Thymus (tissue), 11 donors: ENCODE results near the gene S100A13. TPM values are rescaled to one million over a fixed set of nuclear protein-coding genes. Genes with fewer than 3 reads are reported as not detected.

Experiments
- DNase-seq, 9 donors: peaks; one replicate each; pipeline ENCODE4 v3.0.0-alpha.2; 2013; ENCODE audit warnings: low spot score in 9 of 9, low read depth in 6 of 9, missing footprints in 1 of 9
- H3K27ac ChIP-seq, 2 donors: one replicate each; pipeline ENCODE4 v1.5.1; 2013; ENCODE audit warnings: control low read depth in 1 of 2, low read depth in 1 of 2, low read length in 1 of 2, mild to moderate bottlenecking in 1 of 2, moderate library complexity in 1 of 2
- H3K27me3 ChIP-seq, 2 donors: one replicate each; pipeline ENCODE4 v1.5.1; 2013; ENCODE audit warnings: low read length in 1 of 2; ENCODE audit not compliant: control insufficient read depth in 2 of 2, insufficient read depth in 1 of 2
- H3K36me3 ChIP-seq, 2 donors: one replicate each; pipeline ENCODE4 v1.5.1; 2013; ENCODE audit warnings: low read length in 1 of 2, mild to moderate bottlenecking in 1 of 2, moderate library complexity in 1 of 2; ENCODE audit not compliant: control insufficient read depth in 2 of 2, insufficient read depth in 2 of 2
- H3K4me1 ChIP-seq, 2 donors: one replicate each; pipeline ENCODE4 v1.5.1; 2013; ENCODE audit warnings: low read length in 2 of 2; ENCODE audit not compliant: control insufficient read depth in 2 of 2, insufficient read depth in 2 of 2
- H3K4me3 ChIP-seq, 2 donors: one replicate each; pipeline ENCODE4 v1.5.1; 2013; ENCODE audit warnings: low read length in 2 of 2, control low read depth in 1 of 2, mild to moderate bottlenecking in 1 of 2
- H3K9me3 ChIP-seq, 2 donors: one replicate each; pipeline ENCODE4 v1.5.1; 2013; ENCODE audit warnings: low read length in 1 of 2, mild to moderate bottlenecking in 1 of 2; ENCODE audit not compliant: control insufficient read depth in 2 of 2, insufficient read depth in 1 of 2
- WGBS: extraction: QIAGEN DNeasy Blood & Tissue Kit; methylation state at CpG from one replicate; pipeline ENCODE4 v1.1.7; 2013; 5-methylcytosine and 5-hydroxymethylcytosine counted together
- polyA plus RNA-seq: library from polyadenylated mRNA; stranded (reverse); fragments of 200-250 nt; gene quantifications from one replicate; pipeline ENCODE4 v1.2.3, GENCODE V29; 2013
- total RNA-seq: library from RNA; stranded (reverse); fragments of 120-200 nt; gene quantifications from one replicate; pipeline ENCODE4 v1.2.4, GENCODE V29; 2013
- donor health status: healthy.

Gene S100A13
- total and polyA plus RNA-seq, 2 donors = 32.0 to 96.1 TPM

- Histone ChIP-seq H3K4me1 (peaks cover 17 to 23% of the 10 kb centered on the region in 2 donors), H3K36me3 (peaks cover 7 to 8% of the 10 kb centered on the region in 2 donors), H3K9me3 (no peaks in the 10 kb centered on the region), H3K27ac (no peak overlapping the region), H3K4me3 (no peak overlapping the region), H3K27me3 (no peaks in the 10 kb centered on the region)
- no peak for DNase-seq
- WGBS = 93% methylated on average over 1 of the region's 1 CpG
These were observed 24.5 kb upstream of the S100A13 start for GRCh38 chr1:153651771-153652170.

GRCh38 chr1:153649863-153650235 lies 22.5 kb upstream of the S100A13 start:
- no peaks in the 10 kb centered on the region for H3K27me3 ChIP-seq
- WGBS = 91% methylated on average over 2 of the region's 2 CpGs
- peaks cover 19 to 30% of the 10 kb centered on the region in 2 donors for H3K4me1 ChIP-seq
- H3K36me3 ChIP-seq = peaks cover 25 to 26% of the 10 kb centered on the region in 2 donors
- DNase-seq = no peak
- H3K27ac ChIP-seq = peak overlapping the region; percentile 54 to 91
- no peaks in the 10 kb centered on the region for H3K9me3 ChIP-seq
- no peak overlapping the region for H3K4me3 ChIP-seq

GRCh38 chr1:153649137-153649862 lies 22.0 kb upstream of the S100A13 start:
- 60% methylated on average over 3 of the region's 3 CpGs for WGBS
- H3K4me1 ChIP-seq = peaks cover 19 to 30% of the 10 kb centered on the region in 2 donors
- H3K36me3 ChIP-seq = peaks cover 27 to 30% of the 10 kb centered on the region in 2 donors
- DNase-seq = peak in 7 of 9 donors; percentile 44 to 88 (median 61)
- no peaks in the 10 kb centered on the region for H3K27me3 ChIP-seq
- peak overlapping the region; percentile 86 to 91 for H3K27ac ChIP-seq
- H3K9me3 ChIP-seq = no peaks in the 10 kb centered on the region
- H3K4me3 ChIP-seq = no peak overlapping the region

- Histone ChIP-seq H3K9me3 (no peaks in the 10 kb centered on the region), H3K27me3 (no peaks in the 10 kb centered on the region), H3K27ac (peak overlapping the region in 1 of 2 donors; percentile 42), H3K4me1 (peaks cover 19 to 30% of the 10 kb centered on the region in 2 donors), H3K4me3 (no peak overlapping the region), H3K36me3 (peaks cover 38 to 41% of the 10 kb centered on the region in 2 donors)
- 93% methylated on average over 10 of the region's 10 CpGs for WGBS
- DNase-seq = no peak
These were observed 20.8 kb upstream of the S100A13 start for GRCh38 chr1:153648000-153648643.

- H3K36me3 ChIP-seq = peaks cover 44 to 49% of the 10 kb centered on the region in 2 donors
- DNase-seq = no peak
- no peak overlapping the region for H3K4me3 ChIP-seq
- H3K9me3 ChIP-seq = no peaks in the 10 kb centered on the region
- 89% methylated on average over 2 of the region's 2 CpGs for WGBS
- H3K4me1 ChIP-seq = peaks cover 19 to 30% of the 10 kb centered on the region in 2 donors
- H3K27me3 ChIP-seq = no peaks in the 10 kb centered on the region
- peak overlapping the region in 1 of 2 donors; percentile 31 for H3K27ac ChIP-seq
These were observed 20.0 kb upstream of the S100A13 start for GRCh38 chr1:153647346-153647714.

GRCh38 chr1:153646672-153647345 lies 19.5 kb upstream of the S100A13 start:
- Histone ChIP-seq H3K27me3 (no peaks in the 10 kb centered on the region), H3K9me3 (no peaks in the 10 kb centered on the region), H3K27ac (peak overlapping the region in 1 of 2 donors; percentile 42), H3K4me3 (no peak overlapping the region), H3K4me1 (peaks cover 19 to 29% of the 10 kb centered on the region in 2 donors), H3K36me3 (peaks cover 50 to 55% of the 10 kb centered on the region in 2 donors)
- 95% methylated on average over 5 of the region's 5 CpGs for WGBS
- no peak for DNase-seq

- Histone ChIP-seq H3K36me3 (peaks cover 78 to 85% of the 10 kb centered on the region in 2 donors), H3K27me3 (no peaks in the 10 kb centered on the region), H3K9me3 (no peaks in the 10 kb centered on the region), H3K4me3 (no peak overlapping the region), H3K27ac (no peak overlapping the region), H3K4me1 (peaks cover 9 to 12% of the 10 kb centered on the region in 2 donors)
- no peak for DNase-seq
These were observed 16.5 kb upstream of the S100A13 start for GRCh38 chr1:153643816-153644215.

GRCh38 chr1:153643100-153643499 lies 15.8 kb upstream of the S100A13 start:
- no peak for DNase-seq
- peaks cover 82 to 92% of the 10 kb centered on the region in 2 donors for H3K36me3 ChIP-seq
- no peaks in the 10 kb centered on the region for H3K9me3 ChIP-seq
- H3K27ac ChIP-seq = no peak overlapping the region
- peaks cover 7% of the 10 kb centered on the region in 2 donors for H3K4me1 ChIP-seq
- WGBS = 99% methylated on average over 11 of the region's 11 CpGs
- H3K27me3 ChIP-seq = no peaks in the 10 kb centered on the region
- H3K4me3 ChIP-seq = no peak overlapping the region

- Histone ChIP-seq H3K27me3 (no peaks in the 10 kb centered on the region), H3K4me1 (peaks cover 4 to 7% of the 10 kb centered on the region in 2 donors), H3K4me3 (no peak overlapping the region), H3K36me3 (peaks cover 86 to 96% of the 10 kb centered on the region in 2 donors), H3K9me3 (no peaks in the 10 kb centered on the region), H3K27ac (no peak overlapping the region)
- no peak for DNase-seq
- 96% methylated on average over 11 of the region's 11 CpGs for WGBS
These were observed 14.9 kb upstream of the S100A13 start for GRCh38 chr1:153642161-153642560.
